H9 (cell line): ENCODE measurements around the gene SATB2. TPM values are rescaled to one million over a fixed set of nuclear protein-coding genes. Genes with fewer than 3 reads are reported as not detected.

Experiments used
- DNase-seq: peaks from one replicate; pipeline ENCODE4 v3.0.0-alpha.2; 2017
- H2AFZ ChIP-seq: one replicate; pipeline ENCODE4 v1.6.1; 2013; ENCODE audit warnings: mild to moderate bottlenecking, low read length, control low read depth, moderate library complexity
- H2AK5ac ChIP-seq: 2 replicates; pipeline ENCODE4 v1.6.1; 2013; ENCODE audit warnings: low read length, control low read depth, mixed read lengths; ENCODE audit not compliant: insufficient read length
- H2BK120ac ChIP-seq: one replicate; pipeline ENCODE4 v1.6.1; 2013; ENCODE audit warnings: low read depth, mild to moderate bottlenecking, low read length, control low read depth, inconsistent platforms; ENCODE audit not compliant: poor library complexity, severe bottlenecking
- H2BK12ac ChIP-seq: 2 replicates; pipeline ENCODE4 v1.6.1; 2013; ENCODE audit warnings: low read length, control low read depth, mixed read lengths, low read depth; ENCODE audit not compliant: insufficient read length
- H2BK15ac ChIP-seq: 2 replicates; pipeline ENCODE4 v1.6.1; 2013; ENCODE audit warnings: low read depth, low read length, control low read depth
- H2BK20ac ChIP-seq: one replicate; pipeline ENCODE4 v1.6.1; 2013; ENCODE audit warnings: low read depth, mild to moderate bottlenecking, low read length, control low read depth, inconsistent platforms; ENCODE audit not compliant: poor library complexity, severe bottlenecking
- H2BK5ac ChIP-seq: 2 replicates; pipeline ENCODE4 v1.6.1; 2013; ENCODE audit warnings: low read length, control low read depth, mixed read lengths; ENCODE audit not compliant: insufficient read length
- H3K14ac ChIP-seq: 2 replicates; pipeline ENCODE4 v1.6.1; 2013; ENCODE audit warnings: low read length, control low read depth; ENCODE audit not compliant: insufficient read depth
- H3K18ac ChIP-seq: 2 replicates; pipeline ENCODE4 v1.6.1; 2013; ENCODE audit warnings: low read depth, mild to moderate bottlenecking, mixed read lengths, low read length, control low read depth; ENCODE audit not compliant: insufficient read length
- H3K23ac ChIP-seq: 2 replicates; pipeline ENCODE4 v1.6.1; 2013; ENCODE audit warnings: low read length, control low read depth, mixed read lengths, low read depth; ENCODE audit not compliant: insufficient read length
- H3K23me2 ChIP-seq: 2 replicates; pipeline ENCODE4 v1.6.1; 2013; ENCODE audit warnings: low read depth, mild to moderate bottlenecking, mixed read lengths, low read length, control low read depth; ENCODE audit not compliant: insufficient read length, poor library complexity, severe bottlenecking
- H3K27ac ChIP-seq: 2 replicates; pipeline ENCODE4 v1.5.1; 2013; ENCODE audit warnings: low read length, control low read depth, mixed read lengths, low read depth; ENCODE audit not compliant: insufficient read length
- H3K27me3 ChIP-seq: 2 replicates; pipeline ENCODE4 v1.6.1; 2013; ENCODE audit warnings: low read length, control low read depth, inconsistent platforms; ENCODE audit not compliant: insufficient read depth
- H3K4ac ChIP-seq: 2 replicates; pipeline ENCODE4 v1.6.1; 2013; ENCODE audit warnings: low read depth, mild to moderate bottlenecking, control low read depth, inconsistent platforms, low read length, moderate library complexity
- H3K4me1 ChIP-seq: 2 replicates; pipeline ENCODE4 v1.6.1; 2013; ENCODE audit warnings: low read length, control low read depth, inconsistent platforms; ENCODE audit not compliant: insufficient read depth
- H3K4me2 ChIP-seq: 2 replicates; pipeline ENCODE4 v1.6.1; 2013; ENCODE audit warnings: low read length, control low read depth, mixed read lengths; ENCODE audit not compliant: insufficient read length, insufficient read depth
- H3K56ac ChIP-seq: 2 replicates; pipeline ENCODE4 v1.6.1; 2013; ENCODE audit warnings: low read depth, mild to moderate bottlenecking, mixed read lengths, low read length, control low read depth; ENCODE audit not compliant: insufficient read length
- H3K79me1 ChIP-seq: 2 replicates; pipeline ENCODE4 v1.6.1; 2013; ENCODE audit warnings: low read depth, mild to moderate bottlenecking, moderate library complexity, low read length, control low read depth, inconsistent platforms; ENCODE audit not compliant: insufficient read depth, poor library complexity, severe bottlenecking
- H3K79me2 ChIP-seq: 2 replicates; pipeline ENCODE4 v1.6.1; 2013; ENCODE audit warnings: low read length, control low read depth, inconsistent platforms; ENCODE audit not compliant: insufficient read depth
- H3K9ac ChIP-seq: 2 replicates; pipeline ENCODE4 v1.6.1; 2013; ENCODE audit warnings: low read length, control low read depth, mixed read lengths; ENCODE audit not compliant: insufficient read length; ENCODE audit errors: extremely low read depth
- H3K9me3 ChIP-seq: one replicate; pipeline ENCODE4 v1.6.1; 2013; ENCODE audit warnings: low read depth, low read length, inconsistent platforms; ENCODE audit not compliant: control insufficient read depth
- H3T11ph ChIP-seq: one replicate; pipeline ENCODE4 v1.6.1; 2013; ENCODE audit warnings: mild to moderate bottlenecking, low read length, control low read depth, inconsistent platforms
- H4K20me1 ChIP-seq: one replicate; pipeline ENCODE4 v1.6.1; 2013; ENCODE audit not compliant: control insufficient read depth, insufficient read length, insufficient read depth
- H4K5ac ChIP-seq: 2 replicates; pipeline ENCODE4 v1.6.1; 2013; ENCODE audit warnings: low read depth, mild to moderate bottlenecking, mixed read lengths, low read length, control low read depth; ENCODE audit not compliant: insufficient read length
- H4K8ac ChIP-seq: replicated peaks from 2 replicates; pipeline ENCODE4 v1.6.1; 2013; ENCODE audit warnings: low read length, control low read depth, mixed read lengths, low read depth; ENCODE audit not compliant: insufficient read length
- H4K91ac ChIP-seq: 2 replicates; pipeline ENCODE4 v1.6.1; 2013; ENCODE audit warnings: low read depth, mild to moderate bottlenecking, moderate library complexity, mixed read lengths, low read length, control low read depth; ENCODE audit not compliant: insufficient read length
- H3K27ac Mint-ChIP-seq, 3 experiments: 2 replicates in 2 of 3; 3 replicates in 1 of 3; pipeline ENCODE4 v1.8.0; 2020 to 2021; ENCODE audit warnings: mixed read lengths in 3 of 3, mild to moderate bottlenecking in 1 of 3, moderate library complexity in 1 of 3
- H3K27me3 Mint-ChIP-seq: 2 replicates; pipeline ENCODE4 v1.8.0; 2021; ENCODE audit warnings: low read depth, mild to moderate bottlenecking, moderate library complexity, mixed read lengths
- H3K36me3 Mint-ChIP-seq, 3 experiments: 2 replicates in 2 of 3; 3 replicates in 1 of 3; pipeline ENCODE4 v1.8.0; 2020 to 2021; ENCODE audit warnings: low read depth in 3 of 3, mixed read lengths in 3 of 3; ENCODE audit not compliant: insufficient read depth in 1 of 3
- H3K4me1 Mint-ChIP-seq, 2 experiments: 2 replicates each; pipeline ENCODE4 v1.8.0; 2020; ENCODE audit warnings: mixed read lengths in 2 of 2
- H3K4me3 Mint-ChIP-seq, 2 experiments: 2 replicates in 1 of 2; 3 replicates in 1 of 2; pipeline ENCODE4 v1.8.0; 2020 to 2021; ENCODE audit warnings: mild to moderate bottlenecking in 2 of 2, mixed read lengths in 2 of 2, moderate library complexity in 1 of 2
- H3K9me3 Mint-ChIP-seq, 2 experiments: 2 replicates in 1 of 2; 3 replicates in 1 of 2; pipeline ENCODE4 v1.8.0; 2020; ENCODE audit warnings: mild to moderate bottlenecking in 2 of 2, mixed read lengths in 2 of 2, moderate library complexity in 1 of 2
- CTCF ChIP-seq: fragments of 200-600 bp; sonication (generic); conservative IDR thresholded peaks from 3 replicates; pipeline ENCODE4 v1.8.0; 2021; ENCODE audit warnings: antibody characterized with exemption, mild to moderate bottlenecking
- total RNA-seq: library from RNA; stranded (reverse); gene quantifications from 2 replicates; pipeline ENCODE4 v1.2.1, GENCODE V29; 2021

Gene SATB2
- total RNA-seq, 1 experiment from 2014 or later: 23.8 TPM

GRCh38 chr2:199405241-199405640 is 52.5 kb downstream of the SATB2 start:
- H3K36me3 Mint-ChIP-seq: peaks cover 0 to 13% (median 0%) of the 10 kb centered on the region in 3 experiments; a peak in 3 of 7 replicates
- TF ChIP-seq CTCF: peak; percentile 70
- Histone ChIP-seq H2AFZ (no peak overlapping the region), H3K27me3 (no peaks in the 10 kb centered on the region), H4K91ac (no peak overlapping the region), H3K27ac (no peak overlapping the region), H3K4me1 (peaks cover 6% of the 10 kb centered on the region; the same call in 1 of the 2 replicates), H2BK5ac (no peak overlapping the region), H4K5ac (no peak overlapping the region), H3K4me2 (no peak overlapping the region), H3K56ac (no peak overlapping the region), H3K4ac (no peak overlapping the region), H3K79me1 (no peaks in the 10 kb centered on the region), H3T11ph (no peak overlapping the region), H4K20me1 (no peaks in the 10 kb centered on the region), H2BK15ac (no peak overlapping the region), H3K9me3 (no peaks in the 10 kb centered on the region), H3K9ac (no peak overlapping the region), H3K23me2 (no peaks in the 10 kb centered on the region), H3K18ac (no peak overlapping the region), H2BK12ac (no peak overlapping the region), H4K8ac (no peak overlapping the region), H2BK120ac (no peak overlapping the region), H2BK20ac (no peak overlapping the region), H3K23ac (no peak overlapping the region), H3K79me2 (no peaks in the 10 kb centered on the region), H3K14ac (no peak overlapping the region), H2AK5ac (no peak overlapping the region)
- peaks cover 0 to 2% of the 10 kb centered on the region in 2 experiments; a peak in 1 of 5 replicates for H3K9me3 Mint-ChIP-seq
- no peaks in the 10 kb centered on the region for H3K27me3 Mint-ChIP-seq
- no peak overlapping the region for H3K4me3 Mint-ChIP-seq
- H3K27ac Mint-ChIP-seq: no peak overlapping the region
- peaks cover 17 to 19% of the 10 kb centered on the region in 2 experiments for H3K4me1 Mint-ChIP-seq
- DNase-seq: peak; percentile 60
